Astrocyte of the spinal cord (primary cell): ENCODE results near the gene DISP1.

Experiments used
- DNase-seq: peaks from one replicate; pipeline ENCODE4 v3.0.0; 2011; ENCODE audit warnings: low read depth, low spot score
- H3K4me3 ChIP-seq: 2 replicates; pipeline ENCODE4 v1.5.1; 2011; ENCODE audit warnings: low read depth, mild to moderate bottlenecking, low read length, moderate library complexity
- in situ Hi-C: cut with HindIII; loops from 2 replicates; pipeline ENCODE4 v1.10.0; 2017; ENCODE audit warnings: low sequenced_read_pairs
- TF ChIP-seq, protein P1 (sequence below): IDR thresholded peaks from 2 replicates; pipeline ENCODE4 v1.5.1; 2012; ENCODE audit warnings: low read depth, mild to moderate bottlenecking, low read length, inconsistent platforms

The DISP1 gene, protein sequence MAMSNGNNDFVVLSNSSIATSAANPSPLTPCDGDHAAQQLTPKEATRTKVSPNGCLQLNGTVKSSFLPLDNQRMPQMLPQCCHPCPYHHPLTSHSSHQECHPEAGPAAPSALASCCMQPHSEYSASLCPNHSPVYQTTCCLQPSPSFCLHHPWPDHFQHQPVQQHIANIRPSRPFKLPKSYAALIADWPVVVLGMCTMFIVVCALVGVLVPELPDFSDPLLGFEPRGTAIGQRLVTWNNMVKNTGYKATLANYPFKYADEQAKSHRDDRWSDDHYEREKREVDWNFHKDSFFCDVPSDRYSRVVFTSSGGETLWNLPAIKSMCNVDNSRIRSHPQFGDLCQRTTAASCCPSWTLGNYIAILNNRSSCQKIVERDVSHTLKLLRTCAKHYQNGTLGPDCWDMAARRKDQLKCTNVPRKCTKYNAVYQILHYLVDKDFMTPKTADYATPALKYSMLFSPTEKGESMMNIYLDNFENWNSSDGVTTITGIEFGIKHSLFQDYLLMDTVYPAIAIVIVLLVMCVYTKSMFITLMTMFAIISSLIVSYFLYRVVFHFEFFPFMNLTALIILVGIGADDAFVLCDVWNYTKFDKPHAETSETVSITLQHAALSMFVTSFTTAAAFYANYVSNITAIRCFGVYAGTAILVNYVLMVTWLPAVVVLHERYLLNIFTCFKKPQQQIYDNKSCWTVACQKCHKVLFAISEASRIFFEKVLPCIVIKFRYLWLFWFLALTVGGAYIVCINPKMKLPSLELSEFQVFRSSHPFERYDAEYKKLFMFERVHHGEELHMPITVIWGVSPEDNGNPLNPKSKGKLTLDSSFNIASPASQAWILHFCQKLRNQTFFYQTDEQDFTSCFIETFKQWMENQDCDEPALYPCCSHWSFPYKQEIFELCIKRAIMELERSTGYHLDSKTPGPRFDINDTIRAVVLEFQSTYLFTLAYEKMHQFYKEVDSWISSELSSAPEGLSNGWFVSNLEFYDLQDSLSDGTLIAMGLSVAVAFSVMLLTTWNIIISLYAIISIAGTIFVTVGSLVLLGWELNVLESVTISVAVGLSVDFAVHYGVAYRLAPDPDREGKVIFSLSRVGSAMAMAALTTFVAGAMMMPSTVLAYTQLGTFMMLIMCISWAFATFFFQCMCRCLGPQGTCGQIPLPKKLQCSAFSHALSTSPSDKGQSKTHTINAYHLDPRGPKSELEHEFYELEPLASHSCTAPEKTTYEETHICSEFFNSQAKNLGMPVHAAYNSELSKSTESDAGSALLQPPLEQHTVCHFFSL (N-terminal part only)

DNA sequence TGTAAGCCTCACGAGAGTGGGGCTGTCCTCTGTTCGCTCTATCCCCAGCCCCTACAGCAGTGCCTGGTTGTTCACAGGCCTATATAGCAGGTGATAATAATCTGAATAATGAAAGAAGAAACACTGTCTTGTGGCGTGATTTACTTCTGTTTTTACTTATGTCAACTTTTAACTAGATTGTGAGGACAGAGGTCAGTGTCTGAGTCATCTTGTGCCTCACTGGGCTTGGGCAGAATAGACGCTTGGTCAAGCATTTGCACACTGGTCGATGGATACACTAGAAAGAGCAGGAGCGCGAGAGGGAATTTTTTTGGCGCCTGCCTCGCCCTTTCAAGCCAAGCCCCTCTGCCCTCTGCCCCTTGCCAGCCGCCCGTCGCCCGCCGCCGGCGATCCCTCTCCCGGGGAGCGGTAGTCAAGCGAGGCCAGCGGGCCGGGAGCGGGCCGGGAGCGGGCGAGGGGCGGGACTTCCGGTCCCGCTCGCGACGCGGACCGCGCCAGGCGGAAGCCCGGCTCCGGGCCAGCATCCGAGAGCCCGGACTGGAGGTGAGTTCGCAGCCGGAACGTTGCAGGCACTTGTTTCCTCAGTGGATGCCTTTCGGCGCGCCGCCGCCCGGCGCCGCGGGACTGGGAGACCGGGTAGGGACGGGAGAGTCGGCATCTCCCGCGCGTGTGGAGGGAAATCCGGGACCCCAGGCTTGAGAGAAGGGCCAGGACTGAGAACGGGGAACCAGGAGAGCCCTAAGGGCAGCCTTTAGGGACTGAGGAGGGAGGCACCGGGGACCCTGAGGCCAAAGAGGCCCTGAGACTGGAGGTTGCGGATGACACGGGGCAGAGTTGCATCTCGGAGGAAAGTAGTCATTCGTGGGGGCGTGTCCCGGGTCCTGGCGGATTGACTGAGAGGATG lies at the start of gene DISP1:
DISP1 (plus strand) TSS at position 504 of the 904 bp plus-strand sequence. CDS start 127,785 bp downstream, outside the sequence.
- in situ Hi-C loops, result no loop called here
- TF ChIP-seq, protein P1, sequence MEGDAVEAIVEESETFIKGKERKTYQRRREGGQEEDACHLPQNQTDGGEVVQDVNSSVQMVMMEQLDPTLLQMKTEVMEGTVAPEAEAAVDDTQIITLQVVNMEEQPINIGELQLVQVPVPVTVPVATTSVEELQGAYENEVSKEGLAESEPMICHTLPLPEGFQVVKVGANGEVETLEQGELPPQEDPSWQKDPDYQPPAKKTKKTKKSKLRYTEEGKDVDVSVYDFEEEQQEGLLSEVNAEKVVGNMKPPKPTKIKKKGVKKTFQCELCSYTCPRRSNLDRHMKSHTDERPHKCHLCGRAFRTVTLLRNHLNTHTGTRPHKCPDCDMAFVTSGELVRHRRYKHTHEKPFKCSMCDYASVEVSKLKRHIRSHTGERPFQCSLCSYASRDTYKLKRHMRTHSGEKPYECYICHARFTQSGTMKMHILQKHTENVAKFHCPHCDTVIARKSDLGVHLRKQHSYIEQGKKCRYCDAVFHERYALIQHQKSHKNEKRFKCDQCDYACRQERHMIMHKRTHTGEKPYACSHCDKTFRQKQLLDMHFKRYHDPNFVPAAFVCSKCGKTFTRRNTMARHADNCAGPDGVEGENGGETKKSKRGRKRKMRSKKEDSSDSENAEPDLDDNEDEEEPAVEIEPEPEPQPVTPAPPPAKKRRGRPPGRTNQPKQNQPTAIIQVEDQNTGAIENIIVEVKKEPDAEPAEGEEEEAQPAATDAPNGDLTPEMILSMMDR, result no peak
- H3K4me3 ChIP-seq, result peak within 1 kb of the TSS; percentile 71
- peak; percentile 78 for DNase-seq

DNA sequence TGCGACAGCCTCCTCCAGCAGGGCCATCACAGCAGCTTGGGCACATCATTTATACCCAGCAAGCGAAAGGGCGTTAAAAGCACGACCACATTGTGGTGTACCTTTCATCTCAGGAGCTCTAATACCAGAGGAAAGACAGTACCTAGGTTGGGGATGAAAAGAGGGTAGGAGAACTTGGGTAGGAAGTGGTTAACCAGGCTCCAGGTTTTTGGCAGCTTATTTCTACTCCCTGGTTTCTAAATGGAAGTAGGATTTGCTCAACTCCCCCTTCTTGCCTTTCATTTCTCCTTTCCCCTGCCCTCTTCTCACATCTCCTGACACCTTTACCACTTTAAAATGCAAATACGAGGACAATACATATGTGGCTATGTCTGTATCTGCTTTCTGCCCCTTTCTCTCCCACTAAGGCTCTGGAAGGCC lies 47.7 kb upstream of the DISP1 start:
- no peak overlapping the region for H3K4me3 ChIP-seq
- TF ChIP-seq, protein P1, result no peak

DNA sequence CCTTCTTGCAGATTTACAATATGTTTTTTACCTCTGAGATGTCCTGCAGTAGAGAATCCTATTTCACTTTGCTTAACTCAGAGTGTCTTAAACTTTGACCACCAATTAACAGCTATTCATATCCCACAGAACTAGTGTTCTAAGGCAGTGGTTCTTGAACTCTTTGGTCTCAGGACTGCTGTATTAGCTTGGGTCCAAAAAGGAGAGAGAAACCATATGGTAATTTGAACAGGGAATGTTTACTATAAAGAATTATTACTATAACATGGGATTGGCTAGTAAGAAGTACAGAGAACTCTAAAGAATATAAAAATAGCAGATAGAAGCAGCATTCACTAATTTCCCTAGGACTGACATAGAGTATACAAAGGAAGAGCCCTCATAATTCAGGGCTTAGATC lies 46.2 kb upstream of the DISP1 start:
- H3K4me3 ChIP-seq, result no peak overlapping the region
- in situ Hi-C loops, result no loop called here
- DNase-seq, result no peak
- TF ChIP-seq, protein P1, result no peak

More for the DNA sequence above, 47.7 kb upstream of the DISP1 start:
- in situ Hi-C loops, result no loop called here
- no peak for DNase-seq

DNA sequence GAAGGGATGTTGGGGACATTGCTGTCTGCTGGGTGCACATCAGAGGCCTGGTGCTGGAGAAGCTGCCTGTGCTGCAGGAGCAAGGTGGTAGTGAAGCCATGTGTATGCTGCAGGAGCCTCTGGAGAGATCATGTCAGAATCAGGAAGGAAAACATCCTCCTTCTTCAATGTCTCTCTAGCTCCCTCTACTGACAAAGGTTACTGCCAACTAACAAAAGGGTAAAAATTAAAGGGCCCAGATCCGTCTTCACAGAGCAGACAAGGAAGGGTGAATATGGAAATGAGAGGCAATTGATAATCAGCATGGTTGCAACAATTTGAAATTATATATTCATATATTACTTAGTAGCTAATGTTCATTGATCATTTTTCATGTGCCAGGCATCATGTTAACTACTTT lies 45.7 kb upstream of the DISP1 start:
- DNase-seq, result no peak

DNA sequence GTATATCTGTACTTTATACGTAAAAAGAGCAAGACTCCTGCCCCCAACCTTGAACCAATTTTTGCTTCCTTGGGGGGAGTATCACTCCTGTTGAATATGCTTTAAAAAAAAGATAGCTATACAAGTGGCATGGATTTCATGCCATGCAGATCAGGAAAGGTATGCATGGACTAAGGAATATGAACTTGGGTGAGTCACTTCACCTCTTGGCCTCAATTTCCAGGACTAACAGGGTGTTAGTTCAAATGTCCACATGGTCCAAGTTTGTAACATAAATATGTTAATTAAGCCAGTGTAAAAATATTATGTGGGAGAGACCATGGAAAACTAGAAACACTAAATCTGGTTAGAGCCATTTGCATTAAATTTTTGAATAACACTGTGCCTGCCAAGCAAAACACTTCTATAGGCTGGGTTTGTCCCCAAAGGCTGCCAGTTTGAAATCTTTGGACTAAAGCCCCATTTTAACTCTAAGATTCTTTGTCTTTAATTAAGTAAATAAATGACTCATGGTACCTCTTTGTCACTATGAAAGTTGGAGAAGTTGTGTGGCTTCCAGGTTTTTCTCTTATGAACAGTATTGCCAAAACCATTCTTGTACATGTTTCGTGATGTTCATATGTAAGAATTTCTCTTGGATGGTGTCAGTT lies 44.7 kb upstream of the DISP1 start:
- in situ Hi-C loops, result no loop called here
- DNase-seq, result no peak
- TF ChIP-seq, protein P1, result no peak

More for the DNA sequence above, 45.7 kb upstream of the DISP1 start:
- no peak overlapping the region for H3K4me3 ChIP-seq
- in situ Hi-C loops, result no loop called here
- TF ChIP-seq, protein P1, result no peak

More for the DNA sequence above, 44.7 kb upstream of the DISP1 start:
- no peak overlapping the region for H3K4me3 ChIP-seq
